ENCODE data around the gene LRMDA.

DNA sequence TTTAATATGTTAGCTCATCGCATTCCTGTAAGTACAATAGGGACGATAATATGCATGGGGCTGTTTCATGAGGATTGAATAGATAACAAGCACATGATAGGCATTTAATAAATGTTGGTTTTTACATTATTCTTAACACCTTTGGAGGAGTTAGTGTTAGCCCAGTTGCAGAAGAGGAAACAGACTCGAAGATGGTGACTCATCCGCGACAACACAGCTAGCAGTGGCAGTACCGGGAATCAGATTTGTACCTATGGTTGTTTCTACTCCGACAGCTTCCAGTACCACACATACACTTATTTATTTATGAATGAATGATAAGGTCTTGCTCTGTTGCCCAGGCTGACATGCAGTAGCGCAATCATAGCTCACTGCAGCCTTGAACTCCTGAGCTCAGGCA is 2.9 kb downstream of the LRMDA start:
- TF ChIP-seq, protein P1, sequence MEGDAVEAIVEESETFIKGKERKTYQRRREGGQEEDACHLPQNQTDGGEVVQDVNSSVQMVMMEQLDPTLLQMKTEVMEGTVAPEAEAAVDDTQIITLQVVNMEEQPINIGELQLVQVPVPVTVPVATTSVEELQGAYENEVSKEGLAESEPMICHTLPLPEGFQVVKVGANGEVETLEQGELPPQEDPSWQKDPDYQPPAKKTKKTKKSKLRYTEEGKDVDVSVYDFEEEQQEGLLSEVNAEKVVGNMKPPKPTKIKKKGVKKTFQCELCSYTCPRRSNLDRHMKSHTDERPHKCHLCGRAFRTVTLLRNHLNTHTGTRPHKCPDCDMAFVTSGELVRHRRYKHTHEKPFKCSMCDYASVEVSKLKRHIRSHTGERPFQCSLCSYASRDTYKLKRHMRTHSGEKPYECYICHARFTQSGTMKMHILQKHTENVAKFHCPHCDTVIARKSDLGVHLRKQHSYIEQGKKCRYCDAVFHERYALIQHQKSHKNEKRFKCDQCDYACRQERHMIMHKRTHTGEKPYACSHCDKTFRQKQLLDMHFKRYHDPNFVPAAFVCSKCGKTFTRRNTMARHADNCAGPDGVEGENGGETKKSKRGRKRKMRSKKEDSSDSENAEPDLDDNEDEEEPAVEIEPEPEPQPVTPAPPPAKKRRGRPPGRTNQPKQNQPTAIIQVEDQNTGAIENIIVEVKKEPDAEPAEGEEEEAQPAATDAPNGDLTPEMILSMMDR (tag by site-specific recombination; IDR thresholded peaks at IDR 0.05), result no peak
- TF ChIP-seq, protein P2, sequence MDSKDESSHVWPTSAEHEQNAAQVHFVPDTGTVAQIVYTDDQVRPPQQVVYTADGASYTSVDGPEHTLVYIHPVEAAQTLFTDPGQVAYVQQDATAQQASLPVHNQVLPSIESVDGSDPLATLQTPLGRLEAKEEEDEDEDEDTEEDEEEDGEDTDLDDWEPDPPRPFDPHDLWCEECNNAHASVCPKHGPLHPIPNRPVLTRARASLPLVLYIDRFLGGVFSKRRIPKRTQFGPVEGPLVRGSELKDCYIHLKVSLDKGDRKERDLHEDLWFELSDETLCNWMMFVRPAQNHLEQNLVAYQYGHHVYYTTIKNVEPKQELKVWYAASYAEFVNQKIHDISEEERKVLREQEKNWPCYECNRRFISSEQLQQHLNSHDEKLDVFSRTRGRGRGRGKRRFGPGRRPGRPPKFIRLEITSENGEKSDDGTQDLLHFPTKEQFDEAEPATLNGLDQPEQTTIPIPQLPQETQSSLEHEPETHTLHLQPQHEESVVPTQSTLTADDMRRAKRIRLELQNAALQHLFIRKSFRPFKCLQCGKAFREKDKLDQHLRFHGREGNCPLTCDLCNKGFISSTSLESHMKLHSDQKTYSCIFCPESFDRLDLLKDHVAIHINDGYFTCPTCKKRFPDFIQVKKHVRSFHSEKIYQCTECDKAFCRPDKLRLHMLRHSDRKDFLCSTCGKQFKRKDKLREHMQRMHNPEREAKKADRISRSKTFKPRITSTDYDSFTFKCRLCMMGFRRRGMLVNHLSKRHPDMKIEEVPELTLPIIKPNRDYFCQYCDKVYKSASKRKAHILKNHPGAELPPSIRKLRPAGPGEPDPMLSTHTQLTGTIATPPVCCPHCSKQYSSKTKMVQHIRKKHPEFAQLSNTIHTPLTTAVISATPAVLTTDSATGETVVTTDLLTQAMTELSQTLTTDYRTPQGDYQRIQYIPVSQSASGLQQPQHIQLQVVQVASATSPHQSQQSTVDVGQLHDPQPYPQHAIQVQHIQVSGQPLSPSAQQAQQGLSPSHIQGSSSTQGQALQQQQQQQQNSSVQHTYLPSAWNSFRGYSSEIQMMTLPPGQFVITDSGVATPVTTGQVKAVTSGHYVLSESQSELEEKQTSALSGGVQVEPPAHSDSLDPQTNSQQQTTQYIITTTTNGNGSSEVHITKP (tag by site-specific recombination; IDR thresholded peaks at IDR 0.05), result no peak
- TF ChIP-seq ZNF274 (IDR thresholded peaks at IDR 0.05; ENCODE audit: low read length), result no peak
- no peak for TF ChIP-seq ZNF274 (tag by site-specific recombination; IDR thresholded peaks at IDR 0.05; ENCODE audit: borderline replicate concordance)
- no peak for TF ChIP-seq REPIN1 (tag by site-specific recombination; IDR thresholded peaks at IDR 0.05; ENCODE audit: low read depth)
- no peak for TF ChIP-seq ZNF138 (tag by site-specific recombination; IDR thresholded peaks at IDR 0.05; ENCODE audit: borderline replicate concordance)
